Activated CD4-positive, alpha-beta T cell treated with anti-CD3 and anti-CD28 coated beads, Interleukin-2, Interleukin-6, amounts not matched to agents 100 ng/mL and 50 ng/mL, durations not matched to agents 16 hours and 8 hours (primary cell): ENCODE data around the gene TRAK1.
"Not testable (repeated sequence)": the region's sequence is repeated elsewhere in the genome, so short reads cannot be mapped to it uniquely, and the experiment has no call there.

Experiments used
- DNase-seq: peaks from one replicate; pipeline ENCODE4 v3.0.0-alpha.2; 2020

Gene TRAK1

GRCh38 chr3:42098171-42098570 lies 7.0 kb downstream of the TRAK1 start:
- DNase-seq: no peak

GRCh38 chr3:42099020-42099765 lies 8.0 kb downstream of the TRAK1 start:
- DNase-seq: no peak

GRCh38 chr3:42101048-42101447 lies 9.9 kb downstream of the TRAK1 start:
- no peak for DNase-seq

- no peak for DNase-seq
Observed at GRCh38 chr3:42101481-42101880, 10.3 kb downstream of the TRAK1 start.

- DNase-seq: no peak
Observed at GRCh38 chr3:42102571-42102970, 11.4 kb downstream of the TRAK1 start.

- DNase-seq: not testable (repeated sequence)
Observed at GRCh38 chr3:42103921-42104665, 12.9 kb downstream of the TRAK1 start.

GRCh38 chr3:42105994-42106393 lies 14.8 kb downstream of the TRAK1 start:
- DNase-seq: not testable (repeated sequence)

GRCh38 chr3:42106646-42107045 lies 15.5 kb downstream of the TRAK1 start:
- DNase-seq: no peak

GRCh38 chr3:42110631-42111030 lies 19.5 kb downstream of the TRAK1 start:
- no peak for DNase-seq

GRCh38 chr3:42114130-42114725 lies 23.1 kb downstream of the TRAK1 start:
- DNase-seq: no peak

GRCh38 chr3:42115215-42115614 lies 24.1 kb downstream of the TRAK1 start:
- DNase-seq: no peak

- no peak for DNase-seq
Observed at GRCh38 chr3:42115946-42116345, 24.8 kb downstream of the TRAK1 start.

GRCh38 chr3:42116466-42116865 lies 25.3 kb downstream of the TRAK1 start:
- DNase-seq: no peak

GRCh38 chr3:42117175-42118008 lies 26.2 kb downstream of the TRAK1 start:
- no peak for DNase-seq

- DNase-seq: peak; percentile 44
Observed at GRCh38 chr3:42118762-42119361, 27.7 kb downstream of the TRAK1 start.

- DNase-seq: no peak
Observed at GRCh38 chr3:42119561-42120355, 28.6 kb downstream of the TRAK1 start.

- no peak for DNase-seq
Observed at GRCh38 chr3:42120866-42121265, 29.7 kb downstream of the TRAK1 start.

GRCh38 chr3:42122261-42123011 lies 31.3 kb downstream of the TRAK1 start:
- no peak for DNase-seq

- DNase-seq: no peak
Observed at GRCh38 chr3:42123012-42123581, 31.9 kb downstream of the TRAK1 start.

GRCh38 chr3:42123824-42124658 lies 32.9 kb downstream of the TRAK1 start:
- no peak for DNase-seq
